HL-60/S4 (cell line): ENCODE measurements around the gene SEC14L6.

ENCODE experiments used
- in situ Hi-C: fragments of 300-500 bp; cut with MboI; formaldehyde crosslinking; loops from 2 replicates; pipeline ENCODE4 v1.14.3; 2022; ENCODE audit warnings: low sequenced_read_pairs

SEC14L6 gene

DNA sequence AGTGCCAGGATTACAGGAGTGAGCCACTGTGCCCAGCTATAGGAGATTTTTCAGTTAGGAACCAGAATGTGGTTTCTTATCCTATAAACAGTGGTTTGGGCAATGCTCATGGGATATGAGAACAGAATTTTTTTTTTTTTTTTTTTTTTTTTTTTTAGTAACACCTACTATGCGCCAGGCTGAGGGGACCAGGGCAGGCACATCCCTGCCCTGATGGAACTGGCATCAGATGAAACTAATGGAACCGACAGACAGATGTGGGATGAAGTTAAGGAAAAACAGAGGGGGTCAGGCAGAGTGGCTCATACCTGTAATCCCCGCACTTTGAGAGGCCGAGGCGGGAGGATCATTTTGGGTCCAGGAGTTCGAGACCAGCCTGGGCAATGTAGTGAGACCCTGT is 45.9 kb downstream of the SEC14L6 start:
- in situ Hi-C loops: no loop called here

DNA sequence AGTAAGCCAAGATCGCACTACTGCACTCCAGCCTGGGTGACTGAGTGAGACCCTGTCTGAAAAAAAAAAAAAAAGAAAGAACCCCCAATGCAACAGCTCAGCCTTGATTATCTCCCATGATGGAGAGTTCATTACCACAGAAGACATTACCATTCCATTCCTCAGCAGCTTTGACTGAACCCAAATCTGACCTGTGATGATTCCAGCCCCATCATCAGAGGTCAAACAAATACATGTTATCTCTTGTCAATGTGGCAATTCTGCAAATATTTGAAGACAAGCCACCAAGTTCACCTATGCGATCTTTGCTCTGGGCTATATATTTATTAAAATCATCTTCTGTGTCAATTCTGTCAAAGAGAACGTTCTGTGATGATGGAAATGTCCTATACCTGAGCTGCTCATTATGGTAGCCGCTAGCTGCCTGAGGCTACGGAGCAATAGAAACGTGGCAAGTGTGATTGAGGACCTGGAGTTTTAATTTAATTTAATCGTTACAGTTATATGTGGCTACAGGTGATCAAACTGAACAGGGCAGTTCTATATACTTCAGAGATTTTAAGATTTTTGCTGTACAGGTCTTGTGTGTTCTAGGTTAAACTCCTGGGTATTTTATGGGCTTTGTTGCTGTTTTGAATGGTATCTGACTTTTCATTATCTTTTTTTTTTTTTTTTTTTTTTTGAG is 48.9 kb downstream of the SEC14L6 start:
- in situ Hi-C loops: no loop called here

DNA sequence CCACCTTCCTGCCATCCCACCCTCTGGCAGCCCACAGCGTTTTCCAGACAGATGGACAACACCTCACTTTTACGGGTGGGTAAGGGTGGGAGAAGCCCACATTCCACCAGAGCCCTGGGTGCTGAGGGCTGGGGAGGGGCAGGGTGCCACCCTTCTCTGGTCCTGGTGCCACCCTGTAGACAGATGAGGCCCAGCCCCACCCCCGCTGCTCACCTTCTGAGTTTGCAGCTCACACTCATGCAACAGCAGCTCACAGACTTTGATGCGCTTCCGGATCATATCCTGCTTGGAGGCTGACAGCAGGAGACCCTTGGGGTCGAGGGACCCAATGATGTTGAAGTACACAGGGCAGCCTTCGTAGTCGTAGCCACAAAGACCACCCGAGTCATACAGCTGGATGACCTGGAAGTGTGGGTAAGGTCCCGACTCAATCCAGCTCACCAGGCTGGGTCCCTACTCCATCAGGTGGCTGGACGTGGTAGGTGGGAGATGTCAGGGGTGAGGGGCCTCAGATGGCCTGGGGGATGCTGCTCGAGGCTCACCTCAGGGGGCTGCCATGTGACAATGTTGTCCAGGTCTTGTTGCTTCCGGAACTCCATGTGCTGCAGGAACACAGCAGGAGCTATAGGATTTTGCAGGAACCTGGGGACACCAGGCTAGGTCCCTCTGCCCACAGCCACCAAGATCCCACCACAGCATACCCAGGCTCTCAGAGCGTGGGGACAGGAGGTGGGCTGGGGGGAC is 51.3 kb downstream of the SEC14L6 start:
- in situ Hi-C loops: no loop called here

DNA sequence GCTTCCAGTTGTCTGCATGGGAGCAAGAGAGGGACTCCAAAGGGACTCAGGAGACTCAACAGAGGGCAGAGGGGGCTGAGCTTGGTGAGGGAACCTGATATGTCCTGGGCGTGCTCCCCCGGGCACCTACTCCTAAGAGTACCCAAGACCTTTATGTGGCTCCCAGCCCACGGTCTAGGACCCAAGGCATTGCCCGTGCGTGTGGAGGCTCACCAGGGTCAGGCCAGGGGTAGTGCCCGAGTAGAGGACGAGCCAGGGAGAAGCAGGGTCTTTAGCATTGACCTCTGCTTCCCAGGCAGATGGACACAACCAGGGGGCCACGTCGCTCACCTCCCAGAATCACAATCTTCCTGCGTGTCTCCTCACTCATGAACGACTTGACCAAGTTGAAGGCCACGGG is 54.4 kb downstream of the SEC14L6 start:
- in situ Hi-C loops: no loop called here

DNA sequence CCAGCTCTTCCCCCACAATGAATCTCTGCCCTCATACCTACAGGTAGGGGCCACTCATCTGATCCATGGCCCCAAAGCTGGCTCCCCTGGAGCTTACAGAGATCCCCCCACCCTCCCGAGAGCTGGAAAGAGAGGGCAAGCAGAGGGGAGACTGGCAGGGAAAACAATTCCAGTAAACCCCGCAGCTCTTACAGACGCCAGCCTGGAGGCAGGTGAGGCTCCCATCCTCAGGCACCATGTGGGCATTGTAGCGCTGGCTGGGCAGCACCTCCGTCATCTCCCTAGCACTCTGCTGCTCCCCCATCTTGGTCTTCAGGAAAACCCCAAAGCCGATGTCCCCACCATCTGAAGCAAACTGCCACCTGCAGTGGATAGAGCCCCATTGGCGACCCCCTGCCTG is 55.2 kb downstream of the SEC14L6 start:
- in situ Hi-C loops: no loop called here

DNA sequence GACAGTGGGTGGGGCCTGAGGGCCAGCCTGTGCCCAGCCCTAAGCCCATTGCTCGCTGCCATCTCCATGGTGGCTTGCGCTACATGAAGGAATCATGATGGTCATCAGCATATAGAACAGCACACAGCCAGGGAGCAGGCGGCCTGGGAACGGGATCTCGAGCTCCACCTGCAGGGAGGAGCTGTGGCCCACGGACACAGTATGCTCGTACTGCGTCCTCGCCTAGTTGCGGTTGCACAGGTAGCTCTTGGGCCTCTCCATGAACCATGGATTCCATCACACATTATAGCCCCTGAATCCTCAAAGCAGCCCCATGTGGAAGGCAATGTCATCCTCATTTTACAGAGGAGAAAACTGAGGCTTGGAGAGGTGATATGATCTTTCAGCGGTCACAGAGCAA is 56.1 kb downstream of the SEC14L6 start:
- in situ Hi-C loops: no loop called here

DNA sequence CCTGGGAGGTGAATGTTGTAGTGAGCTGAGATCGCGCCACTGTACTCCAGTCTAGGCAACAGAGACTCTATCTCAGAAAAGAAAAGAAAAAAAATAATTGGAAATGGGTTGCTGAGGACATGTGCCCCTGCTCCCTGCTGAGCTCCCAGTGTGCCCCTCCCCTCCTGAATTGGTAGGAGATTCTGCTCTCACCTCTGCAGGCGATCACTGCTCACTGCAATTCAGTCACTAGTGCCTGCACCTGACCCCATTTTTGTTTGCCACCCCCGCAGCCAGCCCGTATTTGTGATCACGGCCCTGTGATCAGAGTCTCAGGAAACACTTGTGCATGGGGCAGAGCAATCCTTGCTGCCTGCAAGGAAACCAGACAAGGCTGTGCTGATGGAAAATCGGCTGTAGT is 58.4 kb downstream of the SEC14L6 start:
- in situ Hi-C loops: loop anchor here (10.0 kb wide), 1 partner anchor 93 kb away; the partner anchor contains the start of gene SEC14L2

DNA sequence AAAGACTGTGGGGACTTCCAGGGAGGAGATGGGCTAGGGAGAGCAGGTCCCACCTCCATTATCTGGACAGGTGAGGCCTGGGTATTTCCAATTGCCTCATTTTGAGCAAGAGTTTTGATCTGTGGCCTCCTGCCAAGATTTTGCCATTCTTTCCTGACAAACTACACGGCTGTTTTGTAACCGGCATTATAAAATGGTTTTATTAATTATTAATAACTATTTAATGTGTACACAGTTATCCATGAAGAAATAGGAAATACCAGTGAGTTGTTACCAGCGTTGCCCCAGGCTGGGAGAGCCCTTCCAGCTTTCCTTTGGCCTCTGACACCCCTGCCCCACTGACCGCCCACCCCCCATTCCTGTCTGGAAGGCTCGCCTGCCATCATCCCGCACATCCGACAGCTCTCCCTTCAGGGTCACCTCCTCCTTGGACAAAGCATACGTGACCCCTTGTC is 59.9 kb downstream of the SEC14L6 start:
- in situ Hi-C loops: loop anchor here (10.0 kb wide), 1 partner anchor 92 kb away; the partner anchor contains the start of gene SEC14L2

DNA sequence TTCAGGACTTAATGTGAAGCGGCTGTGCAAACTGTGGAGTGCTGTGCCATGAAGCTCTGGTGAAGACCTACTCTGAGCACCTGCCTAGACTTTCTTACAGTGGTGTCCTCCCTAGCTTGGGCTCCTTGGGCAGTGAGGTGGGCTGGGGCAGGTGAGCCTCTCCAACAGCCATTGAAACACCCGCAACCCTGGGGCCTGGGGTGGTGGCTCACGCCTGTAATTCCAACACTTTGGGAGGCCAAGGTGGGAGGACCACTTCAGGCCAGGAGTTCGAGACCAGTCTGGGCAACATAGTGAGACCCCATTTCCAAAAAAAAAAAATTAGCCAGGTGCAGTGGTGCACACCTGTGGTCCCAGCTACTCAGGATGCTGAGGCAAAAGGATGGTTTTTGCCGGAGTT is 60.4 kb downstream of the SEC14L6 start:
- in situ Hi-C loops: loop anchor here (10.0 kb wide), 1 partner anchor 91 kb away; the partner anchor contains the start of gene SEC14L2

DNA sequence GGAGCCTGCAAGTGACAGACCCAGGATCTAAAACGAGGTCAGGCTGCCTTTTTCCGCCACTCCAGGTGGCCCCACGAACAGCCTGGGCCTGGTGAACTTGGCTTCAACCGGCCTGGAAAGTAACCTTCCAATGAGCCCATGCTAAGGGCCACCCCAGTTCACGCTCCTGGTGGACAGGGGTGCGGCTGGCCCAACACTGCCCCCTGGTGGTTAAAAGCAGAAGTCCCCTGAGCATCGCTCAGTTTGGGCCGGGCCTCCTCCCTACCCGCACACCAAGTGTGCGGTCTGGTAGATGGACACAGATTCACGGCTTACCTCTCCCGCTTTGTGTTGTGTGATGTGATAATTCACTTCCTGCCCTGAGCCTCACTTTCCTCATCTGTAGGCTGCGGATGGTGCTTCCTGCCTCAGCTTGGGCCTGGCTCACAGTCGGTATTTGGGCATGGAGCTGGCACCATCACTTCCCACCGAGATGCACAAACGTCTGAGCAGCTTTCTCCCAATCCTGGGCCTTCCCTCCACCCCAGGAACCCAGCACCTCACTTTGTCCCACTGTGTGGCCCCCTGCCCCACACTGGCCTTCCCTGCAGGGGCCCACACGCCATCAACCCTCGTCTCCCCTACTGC is 61.1 kb downstream of the SEC14L6 start:
- in situ Hi-C loops: loop anchor here (10.0 kb wide), 1 partner anchor 91 kb away; the partner anchor contains the start of gene SEC14L2

DNA sequence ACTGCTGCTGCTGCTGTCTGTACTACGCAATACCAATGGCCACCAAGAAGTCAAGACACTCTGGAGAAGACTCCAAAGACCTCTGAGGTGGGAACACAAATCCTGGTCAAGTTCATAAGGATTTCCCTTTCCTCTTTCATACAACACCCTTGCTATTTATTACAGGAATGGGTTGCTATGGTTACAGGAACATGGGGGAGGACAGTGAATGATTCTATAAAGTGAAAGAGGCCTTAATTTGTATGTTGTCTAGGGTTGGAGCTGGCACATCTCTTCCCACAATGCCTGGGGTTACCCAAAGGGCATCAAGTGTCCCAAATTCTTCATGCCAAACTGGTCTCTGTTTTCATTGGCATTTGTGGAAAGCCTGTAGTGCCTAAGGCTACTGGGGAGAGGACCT is 63.4 kb downstream of the SEC14L6 start:
- in situ Hi-C loops: loop anchor here (10.0 kb wide), 1 partner anchor 88 kb away; the partner anchor contains the start of gene SEC14L2

DNA sequence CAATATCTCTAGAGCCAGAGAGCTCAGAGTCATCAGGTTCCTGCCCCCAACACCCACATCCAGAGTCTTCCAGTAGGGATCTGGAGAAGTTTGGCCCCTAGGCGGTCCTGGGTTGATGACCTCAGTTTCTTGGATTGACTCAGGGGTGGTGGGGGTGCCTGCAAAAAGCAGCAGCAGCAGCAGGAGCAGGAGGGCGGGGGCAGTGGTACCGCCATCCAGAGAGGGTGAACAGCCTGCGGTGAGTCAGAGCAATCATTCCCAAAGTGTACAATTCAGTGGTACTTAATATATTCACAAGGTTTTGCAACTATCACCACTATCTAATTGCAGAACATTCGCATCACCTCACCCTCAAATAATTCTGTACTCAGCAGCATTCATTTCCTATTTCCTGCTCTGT is 64.8 kb downstream of the SEC14L6 start:
- in situ Hi-C loops: loop anchor here (10.0 kb wide), 1 partner anchor 87 kb away; the partner anchor contains the start of gene SEC14L2

DNA sequence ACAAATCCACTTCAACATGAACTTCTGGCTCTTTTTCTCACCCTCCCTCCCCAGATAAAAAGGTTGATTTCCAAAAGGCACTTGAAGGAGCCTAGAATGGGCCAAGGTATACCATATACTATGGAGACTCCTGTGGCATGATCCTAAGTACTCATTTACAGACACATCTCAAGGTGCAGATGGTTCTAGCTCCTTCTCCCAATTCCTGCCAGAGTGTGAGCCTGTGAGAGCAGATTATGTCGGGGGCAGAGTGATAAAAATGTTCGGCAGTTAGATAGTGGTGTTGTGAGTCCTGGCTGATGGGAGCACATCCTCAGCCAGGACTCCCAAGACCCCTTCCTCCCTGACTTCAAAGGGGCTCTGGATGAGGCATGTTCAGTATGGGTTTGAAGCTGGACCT is 66.6 kb downstream of the SEC14L6 start:
- in situ Hi-C loops: loop anchor here (10.0 kb wide), 1 partner anchor 85 kb away; the partner anchor contains the start of gene SEC14L2

DNA sequence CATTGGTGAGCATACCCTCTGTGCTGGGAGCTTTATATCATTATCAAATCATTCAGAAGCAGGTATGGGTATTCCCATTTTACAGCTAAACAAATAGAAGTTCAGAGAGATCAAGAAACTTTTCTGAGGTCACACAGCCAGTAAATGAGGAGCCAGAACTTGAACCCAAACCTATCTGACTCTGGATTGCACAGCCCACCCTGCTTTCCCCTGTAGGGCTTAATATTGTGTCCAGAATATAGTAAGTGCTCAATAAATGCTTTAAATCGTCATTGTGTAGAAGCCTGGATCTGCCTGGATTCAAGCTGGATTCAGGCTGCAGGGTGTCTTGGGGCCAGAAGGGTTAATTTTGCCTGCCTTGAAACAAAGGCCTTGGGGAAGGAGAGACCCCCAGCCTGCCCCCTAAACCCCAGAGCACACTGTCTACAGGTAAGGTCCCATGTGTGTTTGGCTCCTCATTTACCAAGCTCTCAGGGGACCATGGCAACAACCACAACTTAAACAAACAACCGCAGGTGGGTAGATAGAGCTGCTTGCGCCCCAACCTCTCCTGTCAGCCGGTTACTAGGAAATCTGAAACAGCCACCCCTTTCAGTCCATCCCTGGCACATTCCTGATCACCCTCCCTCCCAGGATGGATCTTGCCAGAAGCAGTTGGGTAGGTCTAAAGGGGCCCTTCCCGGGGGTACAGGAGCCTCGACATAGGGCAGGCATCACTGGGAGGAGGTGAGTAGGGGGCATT is 71.7 kb downstream of the SEC14L6 start:
- in situ Hi-C loops: no loop called here

DNA sequence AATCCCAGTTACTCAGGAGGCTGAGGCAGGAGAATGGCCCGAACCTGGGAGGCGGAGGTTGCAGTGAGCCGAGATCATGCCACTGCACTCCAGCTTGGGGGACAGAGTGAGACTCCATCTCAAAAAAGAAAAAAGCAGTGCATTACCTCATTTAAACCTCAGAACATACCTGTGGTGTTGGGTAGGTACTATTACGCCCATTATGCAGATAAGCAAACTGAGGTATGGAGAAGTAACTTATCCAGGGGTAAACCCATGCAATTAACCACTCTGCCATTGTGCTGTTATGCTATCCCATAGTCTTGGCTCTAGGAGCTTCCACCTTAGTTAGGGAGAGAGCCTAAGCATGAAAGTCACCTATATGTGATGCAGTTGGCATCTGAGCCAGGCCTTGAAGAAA is 72.4 kb downstream of the SEC14L6 start:
- in situ Hi-C loops: no loop called here

DNA sequence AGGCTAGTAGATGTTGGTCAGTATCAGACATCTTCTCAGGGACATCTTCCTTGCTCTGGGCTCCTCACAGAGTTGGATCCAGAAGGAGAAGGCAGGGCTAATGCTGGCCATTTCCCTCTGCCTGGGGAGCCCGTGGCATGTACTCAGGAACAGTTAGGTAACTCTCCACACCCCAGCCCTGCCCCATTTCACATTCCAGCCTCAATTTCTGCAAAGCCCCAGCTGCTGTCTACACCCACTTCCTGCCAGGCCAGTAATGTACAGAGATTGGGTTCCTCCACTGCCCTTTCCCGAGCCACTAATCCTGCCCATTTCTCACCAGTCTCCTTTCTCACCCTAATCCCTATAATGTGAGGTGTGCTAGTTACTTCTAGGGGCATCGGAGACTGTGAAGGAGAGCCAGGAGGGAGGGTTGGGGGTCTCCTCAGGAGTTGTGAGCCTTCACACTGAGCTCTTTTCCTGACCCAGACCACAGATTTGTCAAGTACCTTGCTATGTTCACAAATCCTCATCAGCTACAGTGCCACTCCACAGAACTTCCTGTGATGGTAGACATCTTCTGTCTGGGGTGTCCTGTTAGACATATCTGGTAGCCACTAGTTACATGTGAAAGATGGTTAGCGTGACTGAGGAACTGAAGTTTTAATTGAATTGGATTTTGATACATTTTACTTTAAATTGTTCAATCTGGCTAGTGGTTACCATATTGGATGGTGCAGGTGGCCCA is 73.4 kb downstream of the SEC14L6 start:
- in situ Hi-C loops: no loop called here
